Thymus (tissue), 11 donors: ENCODE data around the gene METTL22. TPM values are rescaled to one million over a fixed set of nuclear protein-coding genes. Genes with fewer than 3 reads are reported as not detected.

Experiments used
- DNase-seq, 9 donors: peaks; one replicate each; pipeline ENCODE4 v3.0.0-alpha.2; 2013; ENCODE audit warnings: low spot score in 9 of 9, low read depth in 6 of 9, missing footprints in 1 of 9
- H3K27ac ChIP-seq, 2 donors: one replicate each; pipeline ENCODE4 v1.5.1; 2013; ENCODE audit warnings: control low read depth in 1 of 2, low read depth in 1 of 2, low read length in 1 of 2, mild to moderate bottlenecking in 1 of 2, moderate library complexity in 1 of 2
- H3K27me3 ChIP-seq, 2 donors: one replicate each; pipeline ENCODE4 v1.5.1; 2013; ENCODE audit warnings: low read length in 1 of 2; ENCODE audit not compliant: control insufficient read depth in 2 of 2, insufficient read depth in 1 of 2
- H3K36me3 ChIP-seq, 2 donors: one replicate each; pipeline ENCODE4 v1.5.1; 2013; ENCODE audit warnings: low read length in 1 of 2, mild to moderate bottlenecking in 1 of 2, moderate library complexity in 1 of 2; ENCODE audit not compliant: control insufficient read depth in 2 of 2, insufficient read depth in 2 of 2
- H3K4me1 ChIP-seq, 2 donors: one replicate each; pipeline ENCODE4 v1.5.1; 2013; ENCODE audit warnings: low read length in 2 of 2; ENCODE audit not compliant: control insufficient read depth in 2 of 2, insufficient read depth in 2 of 2
- H3K4me3 ChIP-seq, 2 donors: one replicate each; pipeline ENCODE4 v1.5.1; 2013; ENCODE audit warnings: low read length in 2 of 2, control low read depth in 1 of 2, mild to moderate bottlenecking in 1 of 2
- H3K9me3 ChIP-seq, 2 donors: one replicate each; pipeline ENCODE4 v1.5.1; 2013; ENCODE audit warnings: low read length in 1 of 2, mild to moderate bottlenecking in 1 of 2; ENCODE audit not compliant: control insufficient read depth in 2 of 2, insufficient read depth in 1 of 2
- WGBS: extraction: QIAGEN DNeasy Blood & Tissue Kit; methylation state at CpG from one replicate; pipeline ENCODE4 v1.1.7; 2013; 5-methylcytosine and 5-hydroxymethylcytosine counted together
- polyA plus RNA-seq: library from polyadenylated mRNA; stranded (reverse); fragments of 200-250 nt; gene quantifications from one replicate; pipeline ENCODE4 v1.2.3, GENCODE V29; 2013
- total RNA-seq: library from RNA; stranded (reverse); fragments of 120-200 nt; gene quantifications from one replicate; pipeline ENCODE4 v1.2.4, GENCODE V29; 2013
- donor health status: healthy.

Gene METTL22
- total and polyA plus RNA-seq, 2 donors, result 11.1 to 27.5 TPM

DNA sequence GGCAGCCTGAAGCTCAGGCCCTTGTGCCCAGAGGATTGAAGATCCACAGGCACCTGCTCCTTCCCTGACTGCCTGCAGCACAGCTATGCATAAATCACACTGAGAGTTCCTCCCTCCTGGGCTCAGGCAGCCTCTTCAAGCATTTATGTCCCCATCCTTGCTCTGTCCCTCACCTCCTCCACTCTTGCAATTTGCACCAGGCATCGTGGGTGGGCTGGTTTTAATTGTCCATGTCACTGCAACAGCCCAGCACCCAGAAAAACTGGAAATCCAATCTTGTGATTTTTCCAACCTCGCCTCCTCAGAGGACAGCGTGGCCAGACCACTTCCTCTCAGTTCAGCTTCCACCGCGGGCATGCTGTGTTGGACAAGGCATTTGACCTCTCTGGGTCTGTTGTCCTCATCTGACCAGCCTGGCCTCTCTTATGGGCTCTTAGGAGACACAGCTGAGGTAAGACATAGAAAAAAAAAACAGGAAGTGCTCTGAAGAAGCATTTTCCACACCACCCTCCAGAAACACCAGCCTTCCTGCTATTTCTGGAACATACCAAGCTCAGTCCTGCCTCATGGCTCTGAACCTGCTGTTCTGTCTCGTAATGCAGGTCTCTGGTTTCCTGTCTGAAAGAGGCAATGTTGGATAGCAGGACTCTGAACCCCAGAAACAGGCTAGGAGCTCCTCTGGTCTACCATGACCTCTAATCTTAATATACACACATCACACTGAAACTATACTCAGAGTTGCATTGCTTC lies 39.5 kb upstream of the METTL22 start:
- no peak overlapping the region for H3K4me3 ChIP-seq
- no peaks in the 10 kb centered on the region for H3K9me3 ChIP-seq
- WGBS, result 16% methylated on average over 6 of the region's 6 CpGs
- H3K27ac ChIP-seq, result no peak overlapping the region
- no peaks in the 10 kb centered on the region for H3K4me1 ChIP-seq
- no peaks in the 10 kb centered on the region for H3K36me3 ChIP-seq
- H3K27me3 ChIP-seq, result peaks cover 0 to 2% of the 10 kb centered on the region in 2 donors
- no peak for DNase-seq

DNA sequence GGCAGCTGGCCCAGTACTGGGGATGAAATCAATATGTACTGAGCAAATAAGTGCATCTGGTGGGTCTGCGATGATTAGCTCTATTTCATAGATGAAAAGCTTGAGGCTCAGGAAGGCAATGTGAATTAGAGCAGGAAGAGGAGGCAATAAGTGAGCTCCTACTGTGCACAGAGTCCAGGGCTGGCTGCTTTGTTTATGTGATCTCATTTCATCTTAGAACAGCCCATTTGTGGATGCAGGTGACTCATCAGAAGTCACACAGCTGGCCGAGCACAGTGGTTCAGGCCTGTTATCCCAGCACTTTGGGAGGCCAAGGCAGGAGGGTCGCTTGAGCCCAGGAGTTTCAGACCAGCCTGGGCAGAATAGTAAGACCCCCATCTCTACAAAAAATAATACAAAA lies 38.3 kb upstream of the METTL22 start:
- peaks cover 5 to 13% of the 10 kb centered on the region in 2 donors for H3K27me3 ChIP-seq
- no peaks in the 10 kb centered on the region for H3K9me3 ChIP-seq
- H3K36me3 ChIP-seq, result no peaks in the 10 kb centered on the region
- WGBS, result over 99% methylated on average over 3 of the region's 3 CpGs
- H3K4me1 ChIP-seq, result no peaks in the 10 kb centered on the region
- H3K4me3 ChIP-seq, result no peak overlapping the region
- H3K27ac ChIP-seq, result no peak overlapping the region
- DNase-seq, result no peak

DNA sequence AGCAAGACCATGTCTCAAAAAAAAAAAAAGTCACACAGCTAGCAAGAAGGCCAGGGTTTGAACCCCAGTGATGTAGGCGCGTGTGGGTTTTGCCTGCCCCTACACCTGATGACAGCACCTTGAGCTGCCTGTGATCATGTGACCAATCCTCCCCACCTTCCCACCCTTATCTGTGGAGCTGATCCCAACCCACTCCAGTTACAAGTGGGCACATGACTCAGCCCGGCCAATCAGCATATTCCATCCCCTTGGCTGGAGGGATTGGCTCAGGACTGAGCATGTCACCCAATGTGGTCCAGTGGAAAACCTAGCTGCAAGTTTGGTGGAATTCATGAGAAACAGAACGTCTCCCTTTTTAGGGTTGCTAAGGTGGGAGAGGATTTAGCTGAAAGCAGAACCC lies 37.8 kb upstream of the METTL22 start:
- Histone ChIP-seq H3K4me3 (no peak overlapping the region), H3K27ac (no peak overlapping the region), H3K27me3 (peaks cover 10 to 18% of the 10 kb centered on the region in 2 donors), H3K9me3 (no peaks in the 10 kb centered on the region), H3K36me3 (no peaks in the 10 kb centered on the region), H3K4me1 (no peaks in the 10 kb centered on the region)
- WGBS, result 88% methylated on average over 4 of the region's 4 CpGs
- DNase-seq, result no peak

DNA sequence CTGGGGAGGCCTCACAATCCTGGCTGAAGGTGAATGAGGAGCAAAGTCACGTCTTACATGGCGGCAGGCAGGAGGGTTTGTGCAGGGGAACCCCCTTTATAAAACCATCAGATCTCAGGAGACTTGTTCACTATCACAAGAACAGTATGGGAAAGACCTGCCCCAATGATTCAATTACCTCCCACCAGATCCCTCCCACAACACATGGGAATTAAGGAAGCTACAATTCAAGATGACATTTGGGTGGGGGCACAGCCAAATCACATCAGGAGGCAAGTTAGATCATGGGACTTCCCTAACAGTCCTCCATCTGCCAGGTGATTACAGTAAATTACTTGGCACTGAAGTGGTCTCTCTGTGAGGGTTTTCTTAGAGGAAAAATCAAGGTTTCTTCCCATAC lies 36.5 kb upstream of the METTL22 start:
- Histone ChIP-seq H3K27ac (no peak overlapping the region), H3K27me3 (peaks cover 23 to 31% of the 10 kb centered on the region in 2 donors), H3K9me3 (peaks cover 0 to 2% of the 10 kb centered on the region in 2 donors), H3K36me3 (no peaks in the 10 kb centered on the region), H3K4me1 (no peaks in the 10 kb centered on the region), H3K4me3 (no peak overlapping the region)
- DNase-seq, result no peak
- 58% methylated on average over 2 of the region's 2 CpGs for WGBS

DNA sequence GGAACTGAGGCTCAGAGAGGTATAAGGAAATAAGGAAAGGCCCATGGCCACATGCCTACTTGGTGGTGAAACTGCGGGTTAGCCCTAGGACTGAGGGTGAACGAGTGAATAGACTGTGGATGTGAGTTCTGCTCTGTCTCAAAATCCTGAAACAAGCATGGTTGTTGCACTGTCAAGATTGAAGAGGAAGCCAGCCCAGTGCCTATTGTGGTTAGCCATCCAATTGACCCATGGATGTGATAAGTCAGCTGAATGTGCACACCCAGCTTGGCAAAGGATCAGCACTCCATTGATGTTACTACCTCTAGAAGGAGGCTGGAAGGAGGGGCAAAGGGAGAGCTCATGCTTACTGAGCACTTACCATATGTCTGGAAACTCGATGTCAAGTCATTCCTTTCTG lies 35.6 kb upstream of the METTL22 start:
- Histone ChIP-seq H3K9me3 (peaks cover 2 to 3% of the 10 kb centered on the region in 2 donors), H3K27me3 (peaks cover 27 to 39% of the 10 kb centered on the region in 2 donors), H3K4me1 (no peaks in the 10 kb centered on the region), H3K27ac (no peak overlapping the region), H3K36me3 (no peaks in the 10 kb centered on the region), H3K4me3 (no peak overlapping the region)
- WGBS, result 85% methylated on average over 3 of the region's 3 CpGs
- DNase-seq, result no peak

DNA sequence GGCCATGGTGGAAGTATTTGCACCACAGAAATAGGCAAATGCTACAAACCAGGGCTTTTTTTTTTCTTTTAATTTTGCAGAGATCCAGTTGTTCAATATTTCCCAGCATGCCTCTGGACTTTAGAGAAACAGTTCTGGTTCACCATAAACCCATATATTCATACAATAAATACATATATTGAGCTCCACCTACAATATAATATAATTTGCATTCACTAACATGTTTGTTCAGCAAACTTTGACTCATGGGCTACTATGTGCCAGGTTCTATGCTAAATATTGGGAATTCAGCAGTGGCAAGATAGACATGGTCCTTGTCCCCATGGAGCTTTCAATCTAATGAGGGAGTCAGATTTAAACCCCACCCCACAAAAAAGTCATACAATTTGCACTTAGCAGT lies 34.4 kb upstream of the METTL22 start:
- H3K36me3 ChIP-seq, result no peaks in the 10 kb centered on the region
- DNase-seq, result no peak
- no peak overlapping the region for H3K27ac ChIP-seq
- H3K9me3 ChIP-seq, result peaks cover 2 to 3% of the 10 kb centered on the region in 2 donors
- no peak overlapping the region for H3K4me3 ChIP-seq
- H3K4me1 ChIP-seq, result no peaks in the 10 kb centered on the region
- H3K27me3 ChIP-seq, result peaks cover 27 to 44% of the 10 kb centered on the region in 2 donors

DNA sequence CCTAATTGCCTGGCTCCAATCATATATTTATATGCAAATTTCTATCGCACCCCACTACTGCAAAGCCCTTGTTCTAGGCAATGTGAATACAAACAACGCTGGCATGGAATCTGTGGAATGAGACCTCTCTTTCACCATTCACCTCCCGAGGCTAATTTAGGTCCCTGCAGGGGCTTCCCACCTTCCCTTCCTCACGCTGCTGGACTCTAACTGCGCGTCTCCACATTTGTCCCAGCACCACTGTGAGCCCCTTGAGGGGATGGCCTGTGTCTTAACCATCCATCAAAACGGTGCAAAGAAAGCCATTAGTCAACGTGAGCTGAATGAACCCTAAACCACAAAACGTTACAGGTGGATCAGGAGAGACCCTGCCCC lies 32.8 kb upstream of the METTL22 start:
- H3K9me3 ChIP-seq, result peaks cover 2 to 3% of the 10 kb centered on the region in 2 donors
- H3K4me3 ChIP-seq, result no peak overlapping the region
- H3K36me3 ChIP-seq, result no peaks in the 10 kb centered on the region
- H3K4me1 ChIP-seq, result no peaks in the 10 kb centered on the region
- DNase-seq, result no peak
- H3K27ac ChIP-seq, result no peak overlapping the region
- peaks cover 27 to 44% of the 10 kb centered on the region in 2 donors for H3K27me3 ChIP-seq
- WGBS, result 9% methylated on average over 9 of the region's 9 CpGs

DNA sequence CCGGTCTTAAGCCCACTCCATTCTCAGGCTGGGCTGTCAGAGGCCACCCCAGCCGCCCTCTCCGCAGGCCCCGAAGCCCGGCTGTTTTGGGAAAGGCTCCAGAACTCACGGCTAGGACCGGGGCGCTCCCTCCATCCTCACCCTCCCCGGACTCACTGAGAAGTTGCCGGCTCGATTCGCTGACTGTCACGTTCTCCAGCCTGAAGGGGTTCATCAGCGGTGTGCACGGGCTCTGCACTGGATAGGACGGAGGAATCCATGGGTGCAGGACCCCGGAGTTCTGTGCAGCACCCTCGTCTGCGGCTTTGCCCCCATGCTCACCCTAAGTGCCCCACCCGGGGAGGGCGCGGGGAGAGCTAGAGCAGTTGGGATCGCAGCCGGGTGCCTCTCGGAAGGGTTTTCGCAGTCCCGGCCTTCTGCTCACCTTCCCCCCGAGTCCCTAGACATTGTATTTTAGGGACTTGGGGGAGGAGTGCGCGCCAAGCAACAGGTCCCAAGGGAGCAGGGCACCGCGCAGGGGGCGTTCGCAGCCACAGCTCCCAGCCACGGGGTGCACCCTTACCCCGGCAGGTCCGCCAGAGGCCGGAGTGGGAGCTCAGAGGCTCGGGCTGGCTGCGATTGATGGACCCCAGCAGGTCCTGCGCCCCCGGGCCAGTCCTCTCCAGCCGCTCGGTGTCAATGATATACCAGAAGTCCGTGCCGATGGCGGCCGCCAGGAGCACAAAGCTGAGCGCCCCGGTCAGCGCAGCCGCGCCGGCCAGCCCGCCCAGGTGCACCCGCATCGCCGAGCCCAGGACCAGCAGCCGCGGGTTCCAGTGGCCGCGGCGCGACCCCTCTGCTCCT lies 32.2 kb upstream of the METTL22 start:
- no peaks in the 10 kb centered on the region for H3K36me3 ChIP-seq
- H3K27ac ChIP-seq, result no peak overlapping the region
- H3K9me3 ChIP-seq, result peaks cover 2 to 3% of the 10 kb centered on the region in 2 donors
- peaks cover 27 to 44% of the 10 kb centered on the region in 2 donors for H3K27me3 ChIP-seq
- no peaks in the 10 kb centered on the region for H3K4me1 ChIP-seq
- H3K4me3 ChIP-seq, result no peak overlapping the region
- DNase-seq, result no peak
- WGBS, result 4% methylated on average over 64 of the region's 64 CpGs
